NCI-H510A (cell line): ENCODE data around the gene ATXN1.
"Not testable (repeated sequence)": the region's sequence is repeated elsewhere in the genome, so short reads cannot be mapped to it uniquely, and the experiment has no call there.

ENCODE experiments used
- DNase-seq: peaks from one replicate; lab custom pipeline; 2025; lab: John Stamatoyannopoulos, UW

Gene ATXN1

GRCh38 chr6:16760516-16761470 is at the start of gene ATXN1:
Gene ATXN1 (minus strand): TSS chr6:16761460.
- DNase-seq: no peak

GRCh38 chr6:16810411-16810810 is 49.2 kb upstream of the ATXN1 start:
- DNase-seq: no peak

- DNase-seq: no peak
Measured at GRCh38 chr6:16809753-16810358, 48.6 kb upstream of the ATXN1 start.

- no peak for DNase-seq
Measured at GRCh38 chr6:16807956-16808355, 46.7 kb upstream of the ATXN1 start.

- DNase-seq: no peak
Measured at GRCh38 chr6:16806363-16806762, 45.1 kb upstream of the ATXN1 start.

GRCh38 chr6:16805243-16805950 is 44.1 kb upstream of the ATXN1 start:
- no peak for DNase-seq

GRCh38 chr6:16804546-16805242 is 43.4 kb upstream of the ATXN1 start:
- DNase-seq: no peak

GRCh38 chr6:16803294-16804200 is 42.3 kb upstream of the ATXN1 start:
- no peak for DNase-seq

- DNase-seq: no peak
Measured at GRCh38 chr6:16802071-16802470, 40.8 kb upstream of the ATXN1 start.

GRCh38 chr6:16800942-16801341 is 39.7 kb upstream of the ATXN1 start:
- DNase-seq: no peak

GRCh38 chr6:16800341-16800740 is 39.1 kb upstream of the ATXN1 start:
- no peak for DNase-seq

GRCh38 chr6:16799279-16800193 is 38.3 kb upstream of the ATXN1 start:
- DNase-seq: no peak

GRCh38 chr6:16793828-16794412 is 32.7 kb upstream of the ATXN1 start:
- DNase-seq: no peak

- no peak for DNase-seq
Measured at GRCh38 chr6:16789329-16790038, 28.2 kb upstream of the ATXN1 start.

GRCh38 chr6:16787128-16787682 is 25.9 kb upstream of the ATXN1 start:
- no peak for DNase-seq

- DNase-seq: no peak
Measured at GRCh38 chr6:16785496-16785895, 24.2 kb upstream of the ATXN1 start.

- DNase-seq: not testable (repeated sequence)
Measured at GRCh38 chr6:16784957-16785356, 23.7 kb upstream of the ATXN1 start.

GRCh38 chr6:16783952-16784565 is 22.8 kb upstream of the ATXN1 start:
- no peak for DNase-seq
